Thyroid gland (tissue), 4 donors: ENCODE results near the gene TMEM270.

Experiments
- CTCF ChIP-seq, 6 experiments: fragments of 200-600 bp in 3 of 6; fragments of 450-650 bp in 3 of 6; sonication (generic) in 3 of 6; IDR thresholded peaks; one replicate each; pipeline ENCODE4 v1.5.1; 2016 to 2019; ENCODE audit warnings: antibody characterized with exemption in 6 of 6, mild to moderate bottlenecking in 2 of 6, inconsistent platforms in 1 of 6, moderate library complexity in 1 of 6
- POLR2A ChIP-seq, 2 donors: fragments of 450-650 bp; IDR thresholded peaks; one replicate each; pipeline ENCODE4 v1.6.1; 2017; ENCODE audit warnings: antibody characterized with exemption in 2 of 2, mild to moderate bottlenecking in 2 of 2, moderate library complexity in 1 of 2

GRCh38 chr7:73891178-73891885 is 30.4 kb downstream of the TMEM270 start:
- TF ChIP-seq POLR2A (IDR thresholded peaks at IDR 0.05) (no peak), CTCF (IDR thresholded peaks at IDR 0.05) (no peak)
